GM19351 (cell line): Measurements from ENCODE around the gene USP9X.
A peak's percentile ranks its signal among the peaks of the same experiment; 100 is the strongest.
"Not testable (repeated sequence)": the region's sequence is repeated elsewhere in the genome, so short reads cannot be mapped to it uniquely, and the experiment has no call there.

ENCODE experiments used
- ATAC-seq: cut with Tn5 transposase; IDR thresholded peaks from one replicate; pipeline ENCODE4 v1.9.1; 2021; ENCODE audit warnings: mild to moderate bottlenecking, moderate library complexity; ENCODE audit not compliant: unreplicated experiment

Gene USP9X

GRCh38 chrX:41085878-41086626 is 807 bp downstream of the USP9X start:
- peak; percentile 12 for ATAC-seq

DNA sequence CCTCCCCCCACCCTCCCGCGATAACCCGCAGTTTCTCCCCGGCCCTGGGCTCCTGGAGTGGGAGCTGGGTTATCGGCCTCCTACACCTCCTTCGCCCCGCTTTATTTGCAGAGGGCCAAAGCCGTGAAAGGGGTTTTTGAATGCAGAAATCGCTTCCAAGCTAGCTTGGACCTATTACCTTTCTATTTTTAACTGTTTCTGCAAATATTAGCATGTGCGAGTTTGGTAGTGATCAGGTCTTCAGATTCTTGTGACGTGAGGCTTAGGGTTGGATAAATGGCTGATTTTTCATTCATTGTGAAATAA is 1.3 kb downstream of the USP9X start:
- ATAC-seq = no peak

- ATAC-seq = no peak
Measured at GRCh38 chrX:41087201-41087600, 2.0 kb downstream of the USP9X start.

DNA sequence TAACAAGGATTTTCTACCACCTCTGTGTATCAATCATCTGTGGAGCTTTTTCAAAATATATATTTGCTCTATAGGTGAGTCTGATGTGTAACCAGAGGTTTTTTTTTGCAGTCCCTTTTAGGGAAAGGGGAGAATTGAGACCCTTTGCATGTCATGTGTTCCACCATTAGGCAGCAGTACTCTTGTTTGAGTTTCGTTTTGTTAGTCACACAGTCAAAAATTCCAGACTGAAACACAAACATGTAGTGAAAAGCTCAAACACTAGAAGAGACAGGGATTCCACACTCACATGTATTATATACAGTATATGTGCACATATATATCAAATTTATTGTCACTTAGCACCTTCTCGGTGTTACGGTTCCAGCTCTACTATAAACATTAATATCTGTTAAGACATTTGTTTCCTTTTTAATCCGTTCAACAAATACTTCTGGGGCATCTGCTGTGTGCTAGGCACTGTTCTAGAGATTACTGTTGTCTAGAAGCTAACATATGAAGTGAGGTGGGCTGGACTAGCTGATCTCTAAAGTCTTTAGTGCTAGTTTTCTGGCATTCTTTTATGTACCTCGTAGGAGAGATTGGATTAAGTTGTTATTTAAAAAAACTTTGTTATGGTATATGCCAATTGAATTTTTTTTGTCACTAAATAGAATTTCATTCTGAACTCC is 5.5 kb downstream of the USP9X start:
- ATAC-seq = no peak

GRCh38 chrX:41092776-41093175 is 7.5 kb downstream of the USP9X start:
- ATAC-seq = no peak

- no peak for ATAC-seq
Measured at GRCh38 chrX:41095174-41095573, 9.9 kb downstream of the USP9X start.

DNA sequence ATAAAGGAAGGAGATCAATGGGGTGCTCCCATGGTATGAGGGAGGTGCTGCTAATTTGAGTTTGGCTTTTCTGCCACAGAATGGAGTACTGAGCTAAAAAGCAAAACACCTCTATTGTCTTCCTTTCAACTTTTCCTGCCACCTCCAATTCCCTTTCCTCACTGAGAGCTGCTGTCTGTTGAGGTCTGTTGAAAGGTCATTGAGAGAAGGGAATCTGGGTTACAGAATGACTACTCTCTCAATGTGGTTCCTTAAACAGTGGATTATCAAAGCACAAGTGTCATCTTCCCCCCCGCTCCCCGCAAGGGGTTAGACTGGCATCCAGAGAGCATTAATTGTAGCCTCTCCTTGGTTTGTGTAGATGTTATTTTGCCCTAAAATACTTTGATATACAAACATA is 10.7 kb downstream of the USP9X start:
- ATAC-seq = no peak

DNA sequence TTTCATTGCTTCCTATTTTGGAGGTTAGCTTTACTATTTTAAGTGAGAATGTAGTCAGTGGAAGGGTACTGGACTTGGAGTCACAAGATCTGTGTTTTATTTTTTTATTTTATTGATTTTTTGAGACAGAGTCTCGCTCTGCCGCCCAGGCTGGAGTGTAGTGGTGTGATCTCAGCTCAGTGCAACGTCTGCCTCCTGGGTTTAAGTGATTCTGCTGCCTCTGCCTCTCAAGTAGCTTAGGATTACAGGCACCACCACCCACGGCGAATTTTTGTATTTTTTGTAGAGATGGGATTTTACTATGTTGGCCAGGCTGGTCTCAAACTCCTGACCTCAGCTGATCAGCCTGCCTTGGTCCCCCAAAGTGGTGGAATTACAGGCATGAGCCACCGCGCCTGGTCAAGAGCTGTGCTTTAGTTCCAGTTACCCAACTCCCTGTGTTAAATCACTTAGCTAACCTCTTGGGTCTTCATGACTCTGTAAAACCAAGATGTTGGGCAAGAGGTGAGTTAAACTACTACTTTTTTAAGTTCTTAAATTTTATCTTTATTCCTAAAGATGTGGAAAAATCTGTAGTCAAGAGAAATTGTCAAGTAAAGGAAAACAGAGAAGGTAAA is 11.2 kb downstream of the USP9X start:
- no peak for ATAC-seq

GRCh38 chrX:41097326-41097725 is 12.1 kb downstream of the USP9X start:
- ATAC-seq = no peak

GRCh38 chrX:41100200-41100599 is 15.0 kb downstream of the USP9X start:
- ATAC-seq = no peak

DNA sequence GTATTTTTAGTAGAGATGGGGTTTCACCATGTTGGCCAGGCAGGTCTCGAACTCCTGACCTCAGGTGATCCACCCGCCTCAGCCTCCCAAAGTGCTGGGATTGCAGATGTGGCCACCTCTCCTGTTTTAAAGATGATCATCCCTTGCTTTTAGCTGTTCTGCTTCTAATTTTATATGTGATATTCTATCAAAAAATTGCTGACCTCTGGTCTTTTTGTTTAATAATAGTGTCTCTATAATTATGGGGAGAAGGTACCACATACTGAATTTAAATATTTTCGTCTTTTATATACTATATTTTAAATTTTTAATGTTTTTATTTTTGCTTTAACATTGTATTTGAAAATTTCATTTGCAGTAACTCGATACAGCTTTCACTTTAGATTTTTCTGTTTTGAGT is 15.6 kb downstream of the USP9X start:
- no peak for ATAC-seq

GRCh38 chrX:41105005-41105404 is 19.8 kb downstream of the USP9X start:
- no peak for ATAC-seq

GRCh38 chrX:41106257-41106656 is 21.0 kb downstream of the USP9X start:
- not testable (repeated sequence) for ATAC-seq

GRCh38 chrX:41108007-41108406 is 22.8 kb downstream of the USP9X start:
- no peak for ATAC-seq

GRCh38 chrX:41108463-41109205 is 23.4 kb downstream of the USP9X start:
- no peak for ATAC-seq

GRCh38 chrX:41110801-41111625 is 25.8 kb downstream of the USP9X start:
- ATAC-seq = no peak

DNA sequence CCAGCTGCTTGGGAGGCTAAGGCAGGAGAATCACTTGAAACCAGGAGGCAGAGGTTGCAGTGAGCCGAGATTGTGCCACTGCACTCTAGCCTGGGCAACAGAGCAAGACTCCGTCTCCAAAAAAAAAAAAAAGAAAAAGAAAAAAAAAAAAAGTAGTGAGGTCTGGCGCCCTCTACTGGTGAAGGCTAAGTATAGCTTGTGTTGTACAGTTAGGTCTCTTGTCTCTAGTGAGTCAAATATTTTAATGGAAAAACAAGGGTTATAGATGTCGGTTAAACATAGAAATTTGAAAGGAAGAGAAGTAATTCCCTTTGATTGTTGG is 29.8 kb downstream of the USP9X start:
- not testable (repeated sequence) for ATAC-seq

- peak; percentile 84 for ATAC-seq
Measured at GRCh38 chrX:41116948-41117347, 31.7 kb downstream of the USP9X start.

- no peak for ATAC-seq
Measured at GRCh38 chrX:41118156-41118555, 32.9 kb downstream of the USP9X start.

DNA sequence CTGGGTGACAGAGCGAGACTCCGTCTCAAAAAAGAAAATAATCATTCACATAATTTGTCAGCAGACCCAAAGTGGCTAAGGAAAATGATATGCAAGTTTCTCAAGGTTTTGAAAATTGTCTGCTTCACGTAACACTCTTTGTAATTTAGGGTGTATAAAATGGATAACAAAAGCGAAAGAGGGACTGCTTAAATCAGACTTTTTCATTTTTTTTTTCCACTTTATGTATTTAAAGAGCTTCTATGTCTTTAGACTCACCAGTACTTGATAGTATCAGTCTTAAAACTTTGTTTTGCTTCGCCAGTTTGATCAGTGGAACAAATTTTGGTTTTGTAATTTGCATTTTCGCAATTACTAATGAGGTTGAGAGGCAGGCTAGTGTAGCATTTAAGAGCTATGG is 34.6 kb downstream of the USP9X start:
- ATAC-seq = no peak

- no peak for ATAC-seq
Measured at GRCh38 chrX:41121766-41122165, 36.5 kb downstream of the USP9X start.
